Right lobe of liver (tissue), 6 donors: ENCODE data around the gene KLRB1. TPM values are rescaled to one million over a fixed set of nuclear protein-coding genes. Genes with fewer than 3 reads are reported as not detected.
"Not testable (repeated sequence)": the region's sequence is repeated elsewhere in the genome, so short reads cannot be mapped to it uniquely, and the experiment has no call there.

Source experiments
- ATAC-seq, 4 donors: fragments of 200-7000 bp; cut with Tn5 transposase; one replicate each; pipeline ENCODE4 v1.9.1; 2020; ENCODE audit warnings: mild to moderate bottlenecking in 4 of 4, moderate library complexity in 4 of 4
- DNase-seq, 3 donors: peaks; one replicate each; pipeline ENCODE4 v3.0.0-alpha.2; 2020
- H3K27ac ChIP-seq, 3 donors: fragments of 200-600 bp; one replicate each; pipeline ENCODE4 v1.8.0; 2022
- H3K27me3 ChIP-seq, 2 donors: fragments of 200-600 bp; one replicate each; pipeline ENCODE4 v1.8.0; 2022
- H3K36me3 ChIP-seq, 4 donors: fragments of 200-600 bp; sonication (generic) in 1 of 4; one replicate each; pipeline versions ENCODE4 v1.5.1 to v1.8.0; 2017 to 2022; ENCODE audit warnings: control low read depth in 1 of 4
- H3K4me1 ChIP-seq, 4 donors: fragments of 200-600 bp; sonication (generic) in 1 of 4; one replicate each; pipeline versions ENCODE4 v1.5.1 to v1.8.0; 2017 to 2022; ENCODE audit warnings: control low read depth in 1 of 4
- H3K4me3 ChIP-seq, 3 donors: fragments of 200-600 bp; one replicate each; pipeline ENCODE4 v1.8.0; 2022
- H3K9me3 ChIP-seq, 4 donors: fragments of 200-600 bp; sonication (generic) in 1 of 4; one replicate each; pipeline versions ENCODE4 v1.5.1 to v1.8.0; 2017 to 2022; ENCODE audit warnings: control low read depth in 1 of 4
- POLR2A ChIP-seq: fragments of 450-650 bp; IDR thresholded peaks from one replicate; pipeline ENCODE4 v1.6.1; 2017; ENCODE audit warnings: antibody characterized with exemption, mild to moderate bottlenecking
- WGBS: methylation state at CpG from one replicate; pipeline ENCODE4 v1.1.6; 2018; ENCODE audit warnings: low coverage, low lambda C conversion rate; ENCODE audit not compliant: insufficient coverage; ENCODE audit errors: missing lambda C conversion rate; 5-methylcytosine and 5-hydroxymethylcytosine counted together
- intact Hi-C, 2 donors: fragments of 100-400 bp; cut with DNase I; formaldehyde crosslinking; loops; one replicate each; pipeline versions ENCODE4 v1.11.2 to v1.14.1; 2022
- total RNA-seq, 6 experiments: library from RNA; depleted of rRNA in 2 of 6; stranded (reverse); fragments of >200 nt in 2 of 6; fragmentation: NEBNext Ultra II Directional in 3 of 6; extraction: Animal tissue kit (Norgen Biotek cat#: 25700) in 3 of 6; gene quantifications; one replicate each; pipeline versions ENCODE4 v1.1.0 to v1.2.4, GENCODE V29; 2016 to 2023
- TF ChIP-seq, protein P1 (sequence below), 4 donors: fragments of 200-600 bp in 3 of 4; fragments of 450-650 bp in 1 of 4; IDR thresholded peaks; one replicate each; pipeline versions ENCODE4 v1.5.1 to v1.8.0; 2016 to 2022; ENCODE audit warnings: antibody characterized with exemption in 4 of 4, mild to moderate bottlenecking in 2 of 4
- donor health status: DM: no; HTN: yes; CAD: no.
- donor health status: DM: no; HTN: no; CAD: no.
- donor health status: DM: no; HTN: no; CAD: no.
- donor health status: DM: no; HTN: yes; CAD: no.
- donor health status: DM: no; HTN: yes; CAD: no.

Gene KLRB1
- total RNA-seq, 6 experiments from 2014 or later = 0.22 to 1.9 (median 1.1) TPM

DNA sequence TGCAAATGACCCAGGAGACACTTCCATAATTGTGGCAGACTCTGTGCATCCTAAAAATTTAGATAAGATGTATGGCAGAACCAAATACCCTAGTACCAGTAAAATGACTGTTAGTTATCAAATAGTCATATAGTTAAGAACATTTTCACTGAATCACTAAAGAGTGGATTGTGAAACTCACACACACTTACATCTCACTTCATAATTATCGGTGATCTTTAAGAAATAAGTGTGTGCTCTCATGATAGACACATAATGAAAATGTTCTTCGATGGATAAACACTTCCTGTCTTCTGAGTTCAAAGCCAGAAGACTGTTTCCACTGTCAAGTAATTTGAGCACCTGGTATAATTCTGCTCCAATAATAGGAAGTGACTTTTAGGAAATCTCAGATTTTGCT lies 19.1 kb upstream of the KLRB1 start:
- WGBS = 69% methylated on average over 2 of the region's 2 CpGs
- H3K36me3 ChIP-seq = no peaks in the 10 kb centered on the region

DNA sequence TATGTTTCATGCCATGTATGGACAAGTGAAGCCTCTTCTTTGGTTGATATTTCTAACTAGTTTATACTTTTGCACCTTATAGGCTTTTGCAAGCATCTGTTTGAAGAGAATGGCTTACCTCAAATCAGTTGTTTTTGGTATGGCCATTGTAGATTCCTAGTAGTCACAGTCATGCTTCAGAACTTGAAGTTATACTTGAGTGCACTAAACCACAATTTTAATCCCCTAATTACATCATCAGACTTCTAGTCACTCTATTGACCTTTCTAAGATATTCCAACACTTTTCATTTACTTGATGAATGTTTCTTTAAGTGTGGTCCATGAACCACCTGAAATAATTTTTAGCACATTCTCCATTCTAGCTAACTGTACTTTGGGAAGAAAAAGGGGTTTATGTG lies 18.6 kb upstream of the KLRB1 start:
- TF ChIP-seq, protein P1, sequence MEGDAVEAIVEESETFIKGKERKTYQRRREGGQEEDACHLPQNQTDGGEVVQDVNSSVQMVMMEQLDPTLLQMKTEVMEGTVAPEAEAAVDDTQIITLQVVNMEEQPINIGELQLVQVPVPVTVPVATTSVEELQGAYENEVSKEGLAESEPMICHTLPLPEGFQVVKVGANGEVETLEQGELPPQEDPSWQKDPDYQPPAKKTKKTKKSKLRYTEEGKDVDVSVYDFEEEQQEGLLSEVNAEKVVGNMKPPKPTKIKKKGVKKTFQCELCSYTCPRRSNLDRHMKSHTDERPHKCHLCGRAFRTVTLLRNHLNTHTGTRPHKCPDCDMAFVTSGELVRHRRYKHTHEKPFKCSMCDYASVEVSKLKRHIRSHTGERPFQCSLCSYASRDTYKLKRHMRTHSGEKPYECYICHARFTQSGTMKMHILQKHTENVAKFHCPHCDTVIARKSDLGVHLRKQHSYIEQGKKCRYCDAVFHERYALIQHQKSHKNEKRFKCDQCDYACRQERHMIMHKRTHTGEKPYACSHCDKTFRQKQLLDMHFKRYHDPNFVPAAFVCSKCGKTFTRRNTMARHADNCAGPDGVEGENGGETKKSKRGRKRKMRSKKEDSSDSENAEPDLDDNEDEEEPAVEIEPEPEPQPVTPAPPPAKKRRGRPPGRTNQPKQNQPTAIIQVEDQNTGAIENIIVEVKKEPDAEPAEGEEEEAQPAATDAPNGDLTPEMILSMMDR (IDR thresholded peaks at IDR 0.05) = no peak
- no peak for TF ChIP-seq POLR2A
- Histone ChIP-seq H3K27ac (no peak overlapping the region), H3K4me3 (no peak overlapping the region), H3K36me3 (no peaks in the 10 kb centered on the region), H3K4me1 (no peaks in the 10 kb centered on the region), H3K27me3 (no peaks in the 10 kb centered on the region), H3K9me3 (no peaks in the 10 kb centered on the region)
- ATAC-seq = no peak
- DNase-seq = no peak
- intact Hi-C loops = no loop called here

More for the DNA sequence above, 19.1 kb upstream of the KLRB1 start:
- Histone ChIP-seq H3K9me3 (no peaks in the 10 kb centered on the region), H3K4me3 (no peak overlapping the region), H3K4me1 (no peaks in the 10 kb centered on the region), H3K27ac (no peak overlapping the region), H3K27me3 (no peaks in the 10 kb centered on the region)
- ATAC-seq (no peak), DNase-seq (no peak)
- intact Hi-C loops = no loop called here
- TF ChIP-seq POLR2A = no peak
- TF ChIP-seq, protein P1 (IDR thresholded peaks at IDR 0.05) = no peak

DNA sequence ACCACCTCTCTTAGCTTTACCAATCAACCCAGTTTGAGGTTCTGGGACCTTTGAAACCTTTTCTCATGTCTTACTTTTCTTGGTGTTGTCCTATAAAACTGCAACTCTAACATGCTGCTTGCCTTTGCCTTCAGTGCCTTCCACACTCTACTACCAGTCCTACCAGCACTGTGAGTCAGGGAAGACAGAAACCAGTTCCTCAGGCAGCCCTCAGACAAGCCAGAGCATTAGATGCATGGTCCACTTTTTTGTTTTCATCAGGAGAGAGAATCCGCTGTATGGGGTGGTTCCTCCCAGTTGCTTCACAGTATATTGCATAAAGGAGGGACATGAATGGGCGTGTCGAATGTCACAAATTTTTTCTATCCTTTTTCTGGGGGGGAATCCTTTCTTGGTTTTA lies 17.3 kb upstream of the KLRB1 start:
- WGBS = 93% methylated on average over 3 of the region's 3 CpGs
- intact Hi-C loops = no loop called here
- no peaks in the 10 kb centered on the region for H3K4me1 ChIP-seq
- no peak overlapping the region for H3K4me3 ChIP-seq
- no peaks in the 10 kb centered on the region for H3K27me3 ChIP-seq
- DNase-seq (no peak), ATAC-seq (no peak)
- no peak overlapping the region for H3K27ac ChIP-seq
- TF ChIP-seq POLR2A = no peak
- TF ChIP-seq, protein P1 (IDR thresholded peaks at IDR 0.05) = no peak
- no peaks in the 10 kb centered on the region for H3K9me3 ChIP-seq
- no peaks in the 10 kb centered on the region for H3K36me3 ChIP-seq

- Histone ChIP-seq H3K27ac (no peak overlapping the region), H3K4me3 (no peak overlapping the region), H3K27me3 (no peaks in the 10 kb centered on the region), H3K4me1 (no peaks in the 10 kb centered on the region), H3K9me3 (no peaks in the 10 kb centered on the region), H3K36me3 (no peaks in the 10 kb centered on the region)
- ATAC-seq (no peak), DNase-seq (no peak)
- WGBS = 79% methylated on average over 6 of the region's 6 CpGs
- no peak for TF ChIP-seq POLR2A
- TF ChIP-seq, protein P1 (IDR thresholded peaks at IDR 0.05) = peak in 1 of 4 donors; percentile 14
- intact Hi-C loops = no loop called here
These were observed 11.9 kb upstream of the KLRB1 start for GRCh38 chr12:9619411-9620179.

DNA sequence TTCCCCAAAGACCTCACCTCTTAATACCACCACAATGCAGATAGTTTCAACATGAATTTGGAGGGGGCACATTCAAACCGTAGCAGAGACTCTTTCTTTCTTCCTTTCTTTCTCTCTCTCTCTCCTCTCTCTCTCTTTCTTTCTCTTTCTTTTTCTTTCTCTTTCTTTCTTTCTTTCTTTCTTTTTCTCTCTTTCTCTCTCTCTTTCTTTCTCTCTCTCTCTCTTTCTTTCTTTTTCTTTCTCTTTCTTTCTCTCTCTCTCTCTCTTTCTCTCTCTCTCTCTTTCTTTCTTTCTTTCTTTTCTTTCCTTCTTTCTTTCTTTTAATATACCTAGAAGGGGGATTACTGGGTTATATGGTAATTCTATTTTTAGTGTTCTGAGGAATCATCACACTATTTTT lies 11.2 kb upstream of the KLRB1 start:
- intact Hi-C loops, H3K4me3 ChIP-seq, DNase-seq, H3K27ac ChIP-seq, H3K9me3 ChIP-seq, ATAC-seq, H3K4me1 ChIP-seq, H3K27me3 ChIP-seq, H3K36me3 ChIP-seq: not testable (repeated sequence)
- 90% methylated on average over 1 of the region's 1 CpG for WGBS
